H1 (cell line): ENCODE measurements around the gene HSPA1A.

Source experiments
- CBX5 ChIP-seq: fragments of 300-800, 300-1000 bp; sonication (generic); IDR thresholded peaks from 2 replicates; pipeline ENCODE4 v1.7.1; 2016; ENCODE audit warnings: antibody characterized with exemption, low read length, low read depth
- CTCF ChIP-seq, 3 experiments: IDR thresholded peaks; 1 replicate in 2 of 3; 2 replicates in 1 of 3; pipeline versions ENCODE4 v1.5.1 to v1.6.1; 2011; ENCODE audit warnings: low read length in 3 of 3, mild to moderate bottlenecking in 3 of 3, inconsistent platforms in 2 of 3, low read depth in 1 of 3, moderate library complexity in 1 of 3; ENCODE audit not compliant: insufficient read depth in 1 of 3; ENCODE audit errors: control extremely low read depth in 1 of 3
- GABPA ChIP-seq: IDR thresholded peaks from 2 replicates; pipeline ENCODE4 v1.6.1; 2011; ENCODE audit warnings: mild to moderate bottlenecking, low read length, moderate library complexity, borderline replicate concordance; ENCODE audit not compliant: insufficient read depth
- JUN ChIP-seq: IDR thresholded peaks from 2 replicates; pipeline ENCODE4 v1.6.1; 2011; ENCODE audit warnings: low read depth, mild to moderate bottlenecking, improper control_type of control experiment, low read length
- KDM4A ChIP-seq: IDR thresholded peaks from one replicate; pipeline ENCODE4 v1.7.1; 2012; ENCODE audit warnings: low read depth, mild to moderate bottlenecking, moderate library complexity, low read length, inconsistent platforms; ENCODE audit not compliant: severe bottlenecking
- POLR2A ChIP-seq, 2 experiments: IDR thresholded peaks; 1 replicate in 1 of 2; 2 replicates in 1 of 2; pipeline ENCODE4 v1.6.1; 2011; ENCODE audit warnings: low read depth in 2 of 2, low read length in 2 of 2, mild to moderate bottlenecking in 2 of 2; ENCODE audit errors: control extremely low read depth in 1 of 2
- RAD21 ChIP-seq, 2 experiments: IDR thresholded peaks in 1 of 2; conservative IDR thresholded peaks in 1 of 2; 2 replicates each; pipeline ENCODE4 v1.6.1; 2011; ENCODE audit warnings: low read depth in 2 of 2, low read length in 2 of 2, improper control_type of control experiment in 1 of 2, inconsistent platforms in 1 of 2, mild to moderate bottlenecking in 1 of 2, moderate library complexity in 1 of 2
- SIRT6 ChIP-seq: IDR thresholded peaks from one replicate; pipeline ENCODE4 v1.7.1; 2012; ENCODE audit warnings: low read length, inconsistent platforms

GRCh38 chr6:31864818-31865204 lies 49.5 kb downstream of the HSPA1A start:
- no peak for TF ChIP-seq CBX5
- no peak for TF ChIP-seq GABPA
- no peak for TF ChIP-seq CTCF (IDR thresholded peaks at IDR 0.05; ENCODE audit: control extremely low read depth in 1 of 3, insufficient read depth in 1 of 3, low read depth in 1 of 3, low read length in 3 of 3)
- TF ChIP-seq RAD21 (IDR thresholded peaks at IDR 0.05 in 1 of 2, conservative IDR thresholded peaks at IDR 0.05 in 1 of 2; ENCODE audit: low read depth in 2 of 2, low read length in 2 of 2) = no peak
- no peak for TF ChIP-seq KDM4A
- no peak for TF ChIP-seq POLR2A (IDR thresholded peaks at IDR 0.05; ENCODE audit: control extremely low read depth in 1 of 2, low read depth in 2 of 2, low read length in 2 of 2)
- no peak for TF ChIP-seq SIRT6
- TF ChIP-seq JUN = no peak
